SKM-1 treated with dmso at 0.1 percent for 144 hours (cell line): ENCODE results near the gene SPRN.
A peak's percentile ranks its signal among the peaks of the same experiment; 100 is the strongest.

Experiments
- DNase-seq: peaks from one replicate; lab custom pipeline; 2025; ENCODE audit not compliant: unreplicated experiment; lab: John Stamatoyannopoulos, UW

The SPRN gene

DNA sequence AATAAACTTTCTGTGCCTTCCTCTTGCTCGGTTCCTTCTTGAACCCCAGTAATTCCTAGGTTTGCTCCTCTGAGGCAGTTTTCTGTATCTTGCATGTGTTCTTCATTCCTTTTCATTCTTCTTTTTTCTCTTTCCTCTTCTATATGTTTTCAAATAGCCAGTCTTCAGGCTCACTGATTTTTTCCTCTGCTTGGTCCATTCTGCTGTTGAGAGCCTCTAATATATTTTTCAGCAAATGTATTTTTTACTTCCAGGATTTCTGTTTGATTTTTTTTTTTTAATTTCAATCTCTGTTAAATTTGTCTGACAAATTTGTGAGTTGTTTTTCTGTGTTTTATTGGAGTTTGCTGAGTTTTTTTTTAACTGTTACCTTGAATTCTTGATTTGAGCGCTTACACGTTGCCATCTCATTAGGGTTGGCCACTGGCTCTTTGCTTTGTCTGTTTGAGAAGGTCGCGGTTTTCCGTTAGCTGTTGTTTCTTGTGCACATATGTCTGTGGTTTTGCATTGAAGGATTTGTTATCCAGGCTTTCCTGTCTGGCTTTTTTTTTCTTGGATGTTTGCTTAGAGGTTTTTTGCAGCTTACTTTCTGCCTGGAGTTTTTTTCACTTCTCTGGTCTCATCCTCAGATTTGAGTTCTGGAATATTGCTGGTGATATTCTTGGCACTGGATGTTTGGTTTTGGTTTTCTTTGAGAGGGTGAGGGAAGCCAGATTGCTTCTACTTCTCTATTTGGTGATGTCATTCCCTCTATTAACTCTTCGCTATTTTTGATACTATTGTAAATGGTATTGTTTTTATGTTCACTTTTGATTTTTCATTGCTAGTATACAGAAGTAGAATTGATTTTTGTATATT lies 12.7 kb downstream of the SPRN start:
- no peak for DNase-seq

DNA sequence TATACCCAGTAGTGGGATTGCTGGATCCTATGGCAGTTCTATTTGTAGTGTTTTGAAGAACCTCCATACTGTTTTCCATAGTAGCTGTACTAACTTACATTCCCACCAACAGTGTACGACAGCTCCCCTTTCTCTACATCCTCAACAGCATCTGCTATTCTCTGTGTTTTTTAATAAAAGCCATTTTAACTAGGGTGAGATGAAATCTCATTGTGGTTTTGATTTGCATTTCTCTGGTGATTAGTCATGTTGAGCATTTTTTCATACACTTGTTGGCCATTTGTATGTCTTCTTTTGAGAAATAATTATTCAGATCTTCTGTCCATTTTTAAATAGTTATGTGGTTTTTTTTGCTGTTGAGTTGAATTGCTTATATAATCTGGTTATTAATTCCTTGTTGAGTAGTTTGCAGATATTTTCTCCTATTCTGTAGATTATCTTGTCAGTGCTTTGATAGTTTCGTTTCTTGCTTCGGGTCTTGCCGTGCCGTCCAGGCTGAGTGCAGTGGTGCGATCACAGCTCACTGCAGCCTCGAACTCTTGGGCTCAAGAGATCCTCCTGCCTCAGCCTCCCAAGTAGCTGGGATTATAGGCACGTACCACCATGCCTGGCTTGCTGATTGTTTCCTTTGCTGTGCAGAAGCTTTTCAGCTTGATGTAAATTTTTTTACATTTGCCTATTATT lies 18.4 kb downstream of the SPRN start:
- no peak for DNase-seq

DNA sequence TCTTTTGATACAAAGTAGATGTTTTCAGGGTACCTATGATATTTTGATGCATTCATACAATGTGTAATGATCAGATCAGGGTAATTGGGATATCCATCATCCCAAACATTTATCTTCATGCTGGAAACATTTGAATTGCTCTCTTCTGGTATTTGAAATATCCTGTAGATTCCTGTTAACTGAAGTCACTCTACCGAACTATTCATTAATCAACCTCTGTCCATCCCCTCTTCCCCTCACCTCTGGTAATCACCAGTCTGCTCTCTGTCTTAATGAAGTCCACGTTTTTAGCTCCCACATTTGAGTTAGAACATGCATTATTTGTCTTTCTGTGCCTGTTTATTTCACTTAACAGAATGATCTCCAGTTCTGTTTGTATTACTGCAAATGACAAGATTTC lies 19.2 kb downstream of the SPRN start:
- DNase-seq = no peak

DNA sequence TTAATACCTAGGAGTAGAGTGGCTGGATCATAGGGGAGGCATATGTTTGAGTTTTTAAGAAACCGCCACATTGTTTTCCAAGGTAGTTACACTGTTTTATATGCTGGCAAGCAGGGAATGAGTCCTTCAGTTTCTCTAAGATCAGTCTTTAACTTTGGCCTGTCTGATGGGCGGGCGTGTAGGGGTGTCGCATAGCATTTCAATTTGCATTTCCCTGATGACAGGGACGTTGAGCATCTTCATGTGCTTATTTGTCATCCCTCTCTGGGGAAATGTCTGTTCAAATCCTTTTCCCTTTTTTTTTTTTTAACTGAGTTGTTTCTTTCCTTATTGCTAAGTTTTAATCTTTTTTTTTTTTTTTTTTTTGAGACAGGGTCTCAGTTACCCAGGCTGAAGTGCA lies 20.6 kb downstream of the SPRN start:
- no peak for DNase-seq

DNA sequence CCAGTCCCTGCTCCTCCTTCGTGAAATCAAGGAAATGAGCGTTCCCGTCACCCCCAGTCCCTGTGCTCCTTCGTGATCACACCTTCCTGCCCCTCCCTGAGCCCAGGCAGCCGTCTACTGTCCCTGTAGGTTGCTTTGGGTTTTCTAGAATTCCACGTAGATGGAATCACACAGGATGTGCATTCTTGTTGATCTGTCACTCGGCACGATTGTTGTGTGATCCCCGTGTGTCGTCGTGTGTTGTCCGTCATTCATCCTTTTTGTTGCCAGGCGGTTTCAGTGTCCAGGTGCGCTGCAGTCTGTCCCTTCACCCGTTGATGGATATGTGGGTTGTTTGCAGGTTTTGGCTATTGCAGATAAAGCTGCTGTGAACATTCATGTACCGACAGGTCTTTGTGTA lies 21.1 kb downstream of the SPRN start:
- DNase-seq = no peak

DNA sequence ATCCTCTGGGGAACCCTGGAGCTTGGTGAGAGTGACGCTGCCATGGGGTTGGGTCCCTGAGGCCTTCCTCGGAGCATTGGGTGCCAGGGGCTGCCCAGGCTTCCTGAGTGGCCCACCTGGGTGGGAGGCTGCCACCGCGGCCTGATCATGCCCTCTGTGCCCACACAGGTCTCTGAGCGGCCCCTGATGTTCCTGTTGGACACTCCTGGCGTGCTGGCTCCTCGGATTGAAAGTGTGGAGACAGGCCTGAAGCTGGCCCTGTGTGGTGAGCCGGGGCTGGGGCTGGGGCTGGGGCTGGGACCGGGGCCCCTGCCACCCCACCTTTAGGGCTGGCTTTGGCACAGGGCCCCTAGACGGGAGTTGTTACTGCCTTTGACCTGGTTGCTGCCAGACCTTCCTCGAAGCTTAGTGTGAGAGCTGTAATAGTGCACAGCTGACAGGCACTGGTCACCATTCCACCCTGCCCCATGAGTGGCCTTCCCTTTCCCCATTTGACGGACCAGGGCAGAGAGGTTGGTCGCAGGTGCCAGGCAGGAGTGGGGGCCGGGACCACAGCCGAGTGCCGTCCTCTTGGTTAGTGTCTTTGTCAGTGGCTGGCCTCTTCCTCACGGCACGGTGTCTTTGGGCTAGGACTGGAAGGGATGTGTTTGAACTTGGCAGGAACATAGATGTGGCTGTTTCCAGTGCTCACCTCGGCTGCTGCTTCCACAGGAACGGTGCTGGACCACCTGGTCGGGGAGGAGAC lies 22.3 kb downstream of the SPRN start:
- DNase-seq = no peak

DNA sequence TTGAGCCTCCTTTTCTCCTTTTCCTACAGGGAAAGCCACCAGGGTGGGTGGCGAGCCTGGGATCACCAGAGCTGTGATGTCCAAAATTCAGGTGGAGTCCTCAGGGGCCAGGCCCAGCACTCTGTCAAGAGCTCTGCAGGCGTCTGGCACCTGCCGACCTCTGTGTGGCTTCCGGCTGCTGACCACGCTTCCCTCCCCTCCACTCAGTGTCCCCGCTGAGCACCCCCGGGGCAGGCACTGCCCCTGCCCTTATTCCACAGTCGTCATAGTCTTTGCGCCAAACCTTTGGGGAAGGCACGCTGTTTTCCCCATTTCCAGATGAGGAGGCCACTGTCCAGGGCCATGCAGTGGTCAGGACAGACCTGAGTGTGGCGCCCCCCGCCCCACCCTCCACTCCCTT lies 22.9 kb downstream of the SPRN start:
- DNase-seq = no peak

DNA sequence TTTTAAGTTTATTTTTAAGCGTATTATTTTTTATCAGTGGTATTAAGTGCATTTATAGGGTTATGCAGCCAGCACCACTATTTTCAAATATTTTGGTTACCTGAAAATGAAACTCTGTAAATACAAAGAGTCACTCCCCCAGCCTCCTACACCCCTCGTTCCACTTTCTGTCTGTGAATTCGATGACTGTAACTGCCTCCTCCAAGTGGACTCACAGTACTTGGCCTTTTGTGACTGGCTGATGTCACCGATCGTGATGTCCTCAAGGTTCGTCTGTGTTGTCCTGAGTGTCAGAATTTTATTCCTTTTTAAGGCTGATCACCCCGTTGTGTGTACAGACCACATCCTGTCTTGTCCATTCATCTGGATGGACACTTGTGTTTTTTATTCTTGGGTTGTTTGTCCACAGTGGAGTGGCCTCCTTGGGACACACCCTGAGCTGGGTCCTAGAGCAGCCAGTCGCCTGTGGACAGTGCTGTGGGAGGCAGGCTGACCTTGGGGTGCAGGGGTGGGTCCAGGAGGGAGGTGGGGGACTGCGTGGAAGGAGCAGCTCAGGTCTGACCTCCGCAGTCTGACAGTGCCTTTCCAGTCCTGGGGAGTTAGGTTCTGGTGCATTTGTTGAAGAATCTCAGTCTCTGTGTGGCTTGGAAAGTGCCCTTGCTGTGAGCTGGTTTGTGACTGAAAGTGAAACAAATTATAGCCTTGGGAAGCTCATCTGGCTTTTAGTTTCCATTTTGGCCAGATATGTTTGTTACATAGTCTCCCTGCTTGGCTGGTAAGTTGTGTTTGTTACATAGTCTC lies 23.6 kb downstream of the SPRN start:
- no peak for DNase-seq

DNA sequence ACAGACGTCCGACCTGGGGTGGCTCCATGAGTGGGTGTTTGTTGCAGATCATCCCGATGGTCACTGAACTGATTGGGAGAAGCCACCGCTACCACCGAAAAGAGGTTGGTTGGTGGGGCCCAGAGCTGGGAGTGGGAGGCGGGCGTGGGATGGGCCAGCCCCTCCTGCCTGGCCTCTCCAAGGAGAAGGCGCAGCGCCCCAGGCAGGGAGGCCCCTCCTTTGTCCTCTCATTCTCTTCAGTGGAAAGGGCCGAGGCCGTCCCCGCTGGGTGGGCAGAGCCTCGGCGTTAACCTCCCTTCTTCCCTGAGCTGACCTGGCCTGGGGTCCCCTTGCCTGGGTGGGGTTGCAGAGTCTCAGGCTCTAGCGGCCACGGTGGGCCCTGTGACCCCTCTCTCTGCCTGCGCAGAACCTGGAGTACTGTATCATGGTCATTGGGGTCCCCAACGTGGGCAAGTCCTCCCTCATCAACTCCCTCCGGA lies 25.3 kb downstream of the SPRN start:
- DNase-seq = no peak

DNA sequence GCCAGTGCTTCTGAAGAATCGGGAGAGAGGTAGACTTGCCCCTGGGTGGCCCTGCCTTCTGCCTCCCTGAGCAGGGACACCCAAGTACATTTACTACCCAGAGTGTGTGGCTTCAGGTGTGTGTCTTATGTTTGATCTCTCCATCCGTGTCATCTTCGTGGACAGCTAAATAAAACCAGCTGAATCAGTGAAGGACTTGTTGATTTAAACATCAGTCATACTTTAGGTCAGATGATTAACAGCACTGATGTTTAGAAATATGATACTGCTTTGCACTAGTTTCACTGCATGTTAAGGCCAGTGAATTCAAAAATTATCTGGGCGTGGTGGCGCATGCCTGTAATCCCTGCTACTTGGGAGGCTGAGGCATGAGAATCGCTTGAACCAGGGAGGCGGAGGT lies 26.5 kb downstream of the SPRN start:
- DNase-seq = no peak

DNA sequence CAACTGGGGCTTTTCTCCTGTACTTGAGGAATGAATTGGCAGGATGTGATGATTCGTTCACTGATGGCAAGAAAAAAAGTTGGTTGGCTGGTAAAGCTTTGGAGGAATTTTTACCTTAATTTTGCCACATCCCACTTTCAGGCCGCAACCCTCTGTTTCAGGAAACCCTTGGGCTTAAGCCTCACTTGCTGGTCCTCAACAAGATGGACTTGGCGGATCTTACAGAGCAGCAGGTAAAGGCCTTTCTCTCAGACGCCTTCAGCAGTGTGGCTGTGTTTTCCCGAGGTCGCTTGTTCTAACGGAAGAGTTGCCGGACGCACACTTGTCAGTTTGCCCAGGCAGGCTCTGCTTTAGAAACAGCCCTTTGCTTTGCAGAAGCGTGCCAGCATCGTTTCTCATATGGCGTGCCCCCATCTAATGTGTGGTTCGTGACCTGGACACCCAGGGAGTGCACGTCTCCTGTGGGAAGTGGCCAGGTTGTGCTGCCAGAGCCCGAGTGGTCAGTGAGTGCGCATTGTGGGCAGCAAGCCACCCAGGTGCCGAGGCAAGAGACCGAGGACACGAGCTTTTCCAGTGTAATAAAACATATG lies 28.3 kb downstream of the SPRN start:
- no peak for DNase-seq

DNA sequence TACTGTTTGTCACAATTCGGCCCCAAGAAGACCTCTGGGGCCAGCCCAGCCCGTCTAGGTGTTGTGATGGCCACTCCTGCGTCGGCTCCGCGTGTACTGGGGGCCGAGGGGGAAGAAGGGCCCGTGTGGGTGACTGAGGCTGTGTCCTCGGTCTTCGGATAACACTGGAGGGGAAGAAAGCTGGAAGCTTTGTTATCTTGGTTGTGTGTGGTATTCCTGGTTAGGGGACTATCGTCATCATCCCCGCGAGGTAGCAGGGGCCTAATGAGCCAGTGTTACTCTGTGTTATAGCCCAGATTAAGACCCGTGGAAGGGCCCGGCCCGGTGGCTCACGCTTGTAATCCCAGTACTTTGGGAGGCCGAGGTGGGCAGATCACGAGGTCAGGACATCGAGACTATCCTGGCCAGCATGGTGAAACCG lies 29.6 kb downstream of the SPRN start:
- no peak for DNase-seq

DNA sequence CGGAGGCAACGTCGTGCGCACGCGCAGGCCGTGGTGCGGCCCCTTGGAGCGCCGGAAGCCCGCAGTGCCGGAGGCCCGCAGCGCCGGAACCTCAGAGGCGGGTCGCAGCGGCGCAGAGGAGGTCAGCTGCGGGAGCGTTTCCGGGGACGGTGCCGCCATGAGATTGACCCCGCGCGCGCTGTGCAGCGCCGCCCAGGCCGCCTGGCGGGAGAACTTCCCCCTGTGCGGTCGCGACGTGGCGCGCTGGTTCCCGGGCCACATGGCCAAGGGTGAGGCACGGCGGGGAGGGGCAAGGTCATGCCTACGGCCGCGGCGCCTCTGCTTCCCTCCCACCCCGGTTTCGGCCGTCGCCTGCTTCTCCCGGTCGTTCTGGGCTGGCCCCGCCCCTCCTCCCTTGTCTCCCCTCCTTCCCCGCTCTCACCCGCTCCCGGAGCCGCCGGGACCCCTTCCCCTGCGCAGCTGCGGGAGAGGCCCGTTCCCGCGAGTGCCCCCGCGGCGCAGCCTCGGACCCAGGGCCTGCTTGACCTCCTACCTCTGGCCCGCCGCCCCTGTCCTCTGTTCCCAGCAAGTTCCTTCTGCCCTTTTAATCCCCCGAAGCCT lies 30.3 kb downstream of the SPRN start, which contains the start of gene MTG1:
Gene MTG1 (plus strand): TSS at position 94 of the 600 bp plus-strand sequence. CDS start 64 bp downstream, at position 158.
- peak; percentile 95 for DNase-seq

DNA sequence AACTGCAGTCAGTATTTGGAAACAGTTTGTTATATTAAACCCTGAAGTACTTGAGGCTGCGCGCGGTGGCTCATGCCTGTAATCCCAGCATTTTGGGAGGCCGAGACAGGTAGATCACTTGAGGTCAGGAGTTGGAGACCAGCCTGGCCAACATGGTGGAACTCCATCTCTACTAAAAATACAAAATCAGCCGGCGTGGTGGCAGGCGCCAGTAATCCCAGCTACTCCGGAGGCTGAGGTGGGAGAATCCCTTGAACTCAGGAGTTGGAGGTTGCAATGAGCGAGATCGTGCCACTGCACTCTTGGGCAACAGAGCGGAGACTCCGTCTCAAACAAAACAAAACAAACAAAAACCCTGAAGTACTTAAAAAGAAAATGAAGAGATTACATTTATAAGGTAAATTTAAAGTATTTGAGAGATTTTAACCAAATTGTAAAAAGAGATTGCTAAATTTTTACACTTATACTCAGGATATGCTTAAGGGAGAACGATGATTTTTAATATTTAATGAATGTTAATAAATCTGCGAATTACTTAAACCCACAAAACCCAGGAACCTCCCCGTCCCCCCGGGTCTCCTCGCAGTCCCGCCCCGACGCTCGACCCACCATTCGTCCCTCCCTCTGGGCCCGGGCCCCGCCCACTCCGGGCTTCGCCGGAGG lies 30.9 kb downstream of the SPRN start:
- no peak for DNase-seq

DNA sequence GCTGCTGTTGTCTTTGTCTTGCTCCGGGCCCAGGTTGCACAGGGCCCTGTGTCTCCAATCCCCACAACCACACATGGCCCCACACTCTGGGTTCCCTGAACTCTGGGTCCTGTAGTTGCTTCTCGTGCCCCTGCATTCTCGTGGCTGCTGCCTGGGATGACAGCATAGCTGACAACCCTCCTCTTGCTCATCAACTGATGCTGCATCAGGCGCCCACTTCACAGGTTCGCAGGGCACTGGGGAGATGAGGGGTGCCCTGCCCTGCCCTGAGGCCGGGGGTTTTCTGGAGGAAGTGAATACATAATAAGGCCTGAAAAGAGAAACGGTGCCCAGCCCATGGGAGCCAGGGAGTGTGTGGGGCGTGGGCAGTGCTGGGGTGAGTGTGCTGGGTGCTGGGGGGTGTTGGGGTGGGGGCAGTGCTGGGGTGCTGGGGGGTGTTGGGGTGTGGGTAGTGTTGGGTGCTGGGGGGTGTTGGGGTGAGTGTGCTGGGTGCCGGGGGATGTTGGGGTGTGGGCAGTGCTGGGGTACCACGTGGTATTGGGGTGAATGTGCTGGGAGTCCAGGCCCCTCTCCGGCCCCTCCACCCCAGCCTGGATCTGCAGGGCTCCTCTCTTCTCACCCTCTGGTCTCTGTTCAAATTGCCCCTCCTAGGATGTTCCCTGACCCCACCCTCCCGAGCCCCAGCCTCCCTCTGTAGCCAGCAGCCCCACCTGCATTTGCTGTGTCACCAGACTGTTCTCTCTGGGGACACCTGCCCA lies 32.5 kb downstream of the SPRN start:
- no peak for DNase-seq

DNA sequence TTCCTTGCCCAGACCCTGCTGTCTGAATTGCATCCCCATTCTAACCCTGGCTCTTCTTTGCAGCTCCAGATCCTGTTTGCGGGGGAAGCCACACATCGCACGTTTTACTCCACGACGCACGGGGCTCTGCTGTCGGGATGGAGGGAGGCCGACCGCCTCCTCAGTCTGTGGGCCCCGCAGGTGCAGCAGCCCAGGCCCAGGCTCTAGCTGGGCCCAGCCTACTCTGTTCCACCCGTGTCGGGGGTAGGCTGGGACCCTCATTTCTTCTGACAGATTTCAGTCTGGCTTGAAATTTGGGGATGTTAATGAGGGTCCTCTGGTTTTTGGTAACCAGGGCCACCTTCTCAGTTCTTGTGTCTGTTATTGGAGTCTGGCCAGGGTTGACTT lies 33.2 kb downstream of the SPRN start:
- DNase-seq = no peak

DNA sequence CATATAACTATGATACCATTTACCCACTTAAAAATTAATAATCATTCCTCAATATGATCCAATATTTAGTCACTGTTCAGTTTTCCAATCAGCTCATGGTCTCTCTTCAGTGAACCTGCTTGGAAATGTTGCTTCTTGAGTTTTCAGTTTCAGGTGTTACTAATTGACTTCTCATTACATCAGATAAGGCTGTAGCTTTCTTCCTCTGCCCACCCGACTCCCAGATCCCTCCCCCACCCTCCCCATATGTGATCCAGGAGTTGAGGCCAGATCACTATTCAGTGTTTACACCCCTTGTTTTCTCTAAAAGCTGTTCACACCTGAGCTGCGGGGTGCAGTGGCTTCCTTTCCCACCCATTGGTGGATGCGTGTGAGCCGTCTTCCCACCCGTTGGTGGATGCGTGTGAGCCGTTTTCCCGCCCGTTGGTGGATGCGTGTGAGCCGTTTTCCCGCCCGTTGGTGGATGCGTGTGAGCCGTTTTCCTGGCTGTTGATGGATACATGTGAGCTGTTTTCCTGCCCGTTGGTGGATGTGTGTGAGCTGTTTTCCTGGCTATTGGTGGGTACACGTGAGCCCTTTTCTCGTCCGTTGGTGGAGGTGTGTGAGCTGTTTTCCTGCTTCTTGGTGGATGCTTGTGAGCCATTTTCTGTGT lies 33.7 kb downstream of the SPRN start:
- DNase-seq = no peak
